Measurements from ENCODE around the gene CDIPT. TPM values are rescaled to one million over a fixed set of nuclear protein-coding genes. Genes with fewer than 3 reads are reported as not detected.
A peak's percentile ranks its signal among the peaks of the same experiment; 100 is the strongest.
"Not testable (repeated sequence)": the region's sequence is repeated elsewhere in the genome, so short reads cannot be mapped to it uniquely, and the experiment has no call there.

Gene CDIPT
- total RNA-seq, 4 donors from 2014 or later: 35.5 to 71.8 (median 55.7) TPM

DNA sequence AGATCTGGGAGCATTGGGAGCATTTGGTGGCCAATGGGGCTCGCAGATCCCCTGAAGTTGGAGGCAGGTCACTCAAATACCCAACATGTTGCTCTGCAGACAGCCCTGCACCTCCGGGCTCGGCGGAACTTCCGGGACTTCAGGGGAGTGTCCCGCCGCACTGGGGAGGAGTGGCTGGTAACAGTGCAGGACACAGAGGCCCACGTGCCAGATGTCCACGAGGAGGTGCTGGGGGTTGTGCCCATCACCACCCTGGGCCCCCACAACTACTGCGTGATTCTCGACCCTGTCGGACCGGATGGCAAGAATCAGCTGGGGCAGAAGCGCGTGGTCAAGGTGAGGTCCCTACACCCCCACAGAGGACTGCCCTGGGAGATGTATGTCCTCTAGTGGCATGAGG lies 26.4 kb downstream of the CDIPT start:
- intact Hi-C loops (cut with DNase I; ENCODE audit: low total_unique reads) (no loop called here), in situ Hi-C loops (cut with MboI; ENCODE audit: low sequenced_read_pairs in 4 of 4) (no loop called here)
- H3K27ac ChIP-seq: no peak overlapping the region

DNA sequence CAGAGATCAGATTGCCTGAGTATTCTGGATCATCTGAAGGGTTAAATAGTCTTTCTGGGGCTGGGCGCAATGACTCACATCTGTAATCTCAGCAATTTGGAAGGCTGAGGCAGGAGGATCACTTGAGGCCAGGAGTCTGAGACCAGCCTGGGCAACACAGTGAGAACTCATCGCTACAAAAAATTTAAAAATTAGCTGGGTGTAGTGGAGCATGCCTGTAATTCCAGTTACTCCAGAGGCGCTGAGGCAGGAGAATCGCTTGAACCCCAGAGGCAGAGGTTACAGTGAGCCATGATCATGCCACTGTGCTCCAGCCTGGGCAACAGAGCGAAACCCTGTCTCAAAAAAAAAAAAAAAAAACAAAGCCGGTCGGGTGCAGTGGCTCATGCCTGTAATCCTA lies 27.1 kb downstream of the CDIPT start:
- ATAC-seq (no peak), DNase-seq (no peak)
- Histone ChIP-seq H3K9me3 (no peaks in the 10 kb centered on the region), H3K27ac (no peak overlapping the region), H3K27me3 (no peaks in the 10 kb centered on the region), H3K36me3 (peaks cover 0 to 67% of the 10 kb centered on the region in 2 donors), H3K4me3 (no peak overlapping the region), H3K4me1 (no peaks in the 10 kb centered on the region)
- intact Hi-C loops (cut with DNase I; ENCODE audit: low total_unique reads): no loop called here
- in situ Hi-C loops (cut with MboI; ENCODE audit: low sequenced_read_pairs in 4 of 4): no loop called here
- no peak for TF ChIP-seq POLR2A (IDR thresholded peaks at IDR 0.05)
- TF ChIP-seq, protein P1, sequence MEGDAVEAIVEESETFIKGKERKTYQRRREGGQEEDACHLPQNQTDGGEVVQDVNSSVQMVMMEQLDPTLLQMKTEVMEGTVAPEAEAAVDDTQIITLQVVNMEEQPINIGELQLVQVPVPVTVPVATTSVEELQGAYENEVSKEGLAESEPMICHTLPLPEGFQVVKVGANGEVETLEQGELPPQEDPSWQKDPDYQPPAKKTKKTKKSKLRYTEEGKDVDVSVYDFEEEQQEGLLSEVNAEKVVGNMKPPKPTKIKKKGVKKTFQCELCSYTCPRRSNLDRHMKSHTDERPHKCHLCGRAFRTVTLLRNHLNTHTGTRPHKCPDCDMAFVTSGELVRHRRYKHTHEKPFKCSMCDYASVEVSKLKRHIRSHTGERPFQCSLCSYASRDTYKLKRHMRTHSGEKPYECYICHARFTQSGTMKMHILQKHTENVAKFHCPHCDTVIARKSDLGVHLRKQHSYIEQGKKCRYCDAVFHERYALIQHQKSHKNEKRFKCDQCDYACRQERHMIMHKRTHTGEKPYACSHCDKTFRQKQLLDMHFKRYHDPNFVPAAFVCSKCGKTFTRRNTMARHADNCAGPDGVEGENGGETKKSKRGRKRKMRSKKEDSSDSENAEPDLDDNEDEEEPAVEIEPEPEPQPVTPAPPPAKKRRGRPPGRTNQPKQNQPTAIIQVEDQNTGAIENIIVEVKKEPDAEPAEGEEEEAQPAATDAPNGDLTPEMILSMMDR (IDR thresholded peaks at IDR 0.05 in 4 of 5, conservative IDR thresholded peaks at IDR 0.05 in 1 of 5): no peak

More for the DNA sequence above, 26.4 kb downstream of the CDIPT start:
- Histone ChIP-seq H3K36me3 (peaks cover 0 to 65% of the 10 kb centered on the region in 2 donors), H3K9me3 (no peaks in the 10 kb centered on the region), H3K4me3 (no peak overlapping the region), H3K4me1 (no peaks in the 10 kb centered on the region), H3K27me3 (no peaks in the 10 kb centered on the region)
- no peak for TF ChIP-seq POLR2A (IDR thresholded peaks at IDR 0.05)
- TF ChIP-seq, protein P1 (IDR thresholded peaks at IDR 0.05 in 4 of 5, conservative IDR thresholded peaks at IDR 0.05 in 1 of 5): no peak
- ATAC-seq: no peak
- no peak for DNase-seq

DNA sequence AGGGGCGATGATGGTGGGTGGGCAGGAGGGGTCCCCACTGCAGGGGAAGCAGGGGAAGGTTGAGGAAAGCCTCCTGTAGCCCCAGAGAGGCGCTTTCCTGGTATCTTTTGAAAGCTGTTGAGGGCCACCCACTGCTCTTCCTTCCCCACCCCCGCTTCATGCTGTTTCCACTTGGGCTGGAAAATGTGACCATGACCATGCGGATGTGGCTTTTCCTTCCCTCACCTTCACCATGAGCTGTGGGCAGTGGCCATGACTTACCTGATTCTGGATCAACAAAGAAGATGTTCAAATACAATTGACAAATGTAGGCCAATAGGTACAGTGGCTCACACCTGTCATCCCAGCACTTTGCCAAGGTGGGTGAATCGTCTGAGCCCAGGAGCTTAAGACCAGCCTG lies 28.9 kb downstream of the CDIPT start:
- in situ Hi-C loops (cut with MboI; ENCODE audit: low sequenced_read_pairs in 4 of 4): no loop called here
- Histone ChIP-seq H3K4me3 (no peak overlapping the region), H3K4me1 (no peaks in the 10 kb centered on the region), H3K36me3 (peaks cover 0 to 61% of the 10 kb centered on the region in 2 donors), H3K27ac (no peak overlapping the region), H3K27me3 (no peaks in the 10 kb centered on the region), H3K9me3 (no peaks in the 10 kb centered on the region)
- no peak for TF ChIP-seq POLR2A (IDR thresholded peaks at IDR 0.05)
- TF ChIP-seq, protein P1 (IDR thresholded peaks at IDR 0.05 in 4 of 5, conservative IDR thresholded peaks at IDR 0.05 in 1 of 5): no peak
- ATAC-seq (no peak), DNase-seq (no peak)
- intact Hi-C loops (cut with DNase I; ENCODE audit: low total_unique reads): no loop called here

DNA sequence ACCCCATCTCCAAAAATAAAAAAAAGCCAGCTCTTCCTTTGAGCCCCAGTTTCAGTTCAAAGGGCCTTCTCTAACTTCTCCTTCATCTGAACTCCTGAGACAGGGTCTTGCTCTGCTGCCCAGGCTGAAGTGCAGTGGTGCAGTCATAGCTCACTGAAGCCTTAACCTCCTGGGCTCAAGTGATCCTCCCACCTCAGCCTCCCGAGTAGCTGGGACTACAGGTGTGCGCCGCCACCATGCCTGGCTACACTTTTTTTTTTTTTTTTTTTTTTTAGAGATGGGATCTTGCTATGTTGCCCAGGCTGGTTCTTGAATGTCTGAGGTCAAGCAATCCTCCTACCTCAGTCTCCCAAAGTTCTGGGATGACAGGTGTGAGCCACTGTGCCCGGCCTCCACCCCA lies 29.8 kb downstream of the CDIPT start:
- H3K4me3 ChIP-seq; H3K27ac ChIP-seq; DNase-seq; H3K4me1 ChIP-seq; H3K9me3 ChIP-seq; intact Hi-C loops (cut with DNase I; ENCODE audit: low total_unique reads); ATAC-seq; in situ Hi-C loops (cut with MboI; ENCODE audit: low sequenced_read_pairs in 4 of 4); H3K27me3 ChIP-seq: not testable (repeated sequence)
- peaks cover 0 to 53% of the 10 kb centered on the region in 2 donors for H3K36me3 ChIP-seq

DNA sequence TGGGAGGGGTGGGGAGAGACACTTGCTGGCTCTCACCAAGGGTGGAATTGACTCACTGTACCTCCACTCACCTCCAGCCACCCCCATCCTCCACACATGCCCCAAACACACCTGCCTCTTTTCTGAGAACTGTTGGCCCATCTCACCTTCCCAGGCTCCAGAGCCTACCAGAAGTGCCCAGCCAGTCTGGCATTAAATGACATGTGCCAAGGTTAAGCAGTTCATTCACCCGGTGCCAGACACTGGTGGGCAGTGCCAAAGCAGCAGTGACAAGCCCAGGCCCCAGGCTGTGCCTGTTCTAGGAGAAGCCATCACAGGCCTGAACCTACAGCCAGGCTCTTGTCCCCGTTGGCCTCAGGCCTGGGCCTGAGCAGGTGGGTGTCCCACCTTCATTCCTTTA lies 31.5 kb downstream of the CDIPT start:
- TF ChIP-seq, protein P1 (IDR thresholded peaks at IDR 0.05 in 4 of 5, conservative IDR thresholded peaks at IDR 0.05 in 1 of 5): no peak
- no peak for TF ChIP-seq POLR2A (IDR thresholded peaks at IDR 0.05)
- Histone ChIP-seq H3K27ac (no peak overlapping the region), H3K4me3 (no peak overlapping the region), H3K4me1 (no peaks in the 10 kb centered on the region), H3K27me3 (no peaks in the 10 kb centered on the region), H3K36me3 (peaks cover 0 to 37% of the 10 kb centered on the region in 2 donors), H3K9me3 (no peaks in the 10 kb centered on the region)
- DNase-seq (peak in 1 of 2 donors; percentile 35), ATAC-seq (peak in 1 of 2 donors; percentile 18)
- in situ Hi-C loops (cut with MboI; ENCODE audit: low sequenced_read_pairs in 4 of 4): no loop called here
- intact Hi-C loops (cut with DNase I; ENCODE audit: low total_unique reads): no loop called here

All from gastrocnemius medialis (tissue), 4 donors.